ENCODE results near the gene B3GAT2. TPM values are rescaled to one million over a fixed set of nuclear protein-coding genes. Genes with fewer than 3 reads are reported as not detected.

The B3GAT2 gene
- total RNA-seq, 6 experiments from 2014 or later, result not detected

GRCh38 chr6:70811788-70812187, 145.1 kb downstream of the B3GAT2 start:
- H3K27ac Mint-ChIP-seq, result no peak overlapping the region

More at GRCh38 chr6:70811788-70812187, 145.1 kb downstream of the B3GAT2 start:
- peaks cover 10% of the 10 kb centered on the region for H3K4me1 Mint-ChIP-seq (ENCODE audit: low read depth)
- H3K4me3 Mint-ChIP-seq, result no peak overlapping the region
- peak; percentile 6 for DNase-seq
- H3K9me3 Mint-ChIP-seq, result no peaks in the 10 kb centered on the region
- no peaks in the 10 kb centered on the region for H3K36me3 Mint-ChIP-seq (ENCODE audit: low read depth)
- H3K27me3 Mint-ChIP-seq (ENCODE audit: insufficient read depth), result no peaks in the 10 kb centered on the region
- TF ChIP-seq, protein P1, sequence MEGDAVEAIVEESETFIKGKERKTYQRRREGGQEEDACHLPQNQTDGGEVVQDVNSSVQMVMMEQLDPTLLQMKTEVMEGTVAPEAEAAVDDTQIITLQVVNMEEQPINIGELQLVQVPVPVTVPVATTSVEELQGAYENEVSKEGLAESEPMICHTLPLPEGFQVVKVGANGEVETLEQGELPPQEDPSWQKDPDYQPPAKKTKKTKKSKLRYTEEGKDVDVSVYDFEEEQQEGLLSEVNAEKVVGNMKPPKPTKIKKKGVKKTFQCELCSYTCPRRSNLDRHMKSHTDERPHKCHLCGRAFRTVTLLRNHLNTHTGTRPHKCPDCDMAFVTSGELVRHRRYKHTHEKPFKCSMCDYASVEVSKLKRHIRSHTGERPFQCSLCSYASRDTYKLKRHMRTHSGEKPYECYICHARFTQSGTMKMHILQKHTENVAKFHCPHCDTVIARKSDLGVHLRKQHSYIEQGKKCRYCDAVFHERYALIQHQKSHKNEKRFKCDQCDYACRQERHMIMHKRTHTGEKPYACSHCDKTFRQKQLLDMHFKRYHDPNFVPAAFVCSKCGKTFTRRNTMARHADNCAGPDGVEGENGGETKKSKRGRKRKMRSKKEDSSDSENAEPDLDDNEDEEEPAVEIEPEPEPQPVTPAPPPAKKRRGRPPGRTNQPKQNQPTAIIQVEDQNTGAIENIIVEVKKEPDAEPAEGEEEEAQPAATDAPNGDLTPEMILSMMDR (IDR thresholded peaks at IDR 0.05), result no peak
